Ectodermal cell (in vitro differentiated cells): ENCODE data around the gene AIFM2.

Experiments used
- H3K27ac ChIP-seq: 2 replicates; pipeline ENCODE4 v1.7.0; 2013; ENCODE audit warnings: mild to moderate bottlenecking, low read depth, low read length; ENCODE audit not compliant: insufficient read depth, poor library complexity, severe bottlenecking
- H3K27me3 ChIP-seq: 2 replicates; pipeline ENCODE4 v1.7.0; 2013; ENCODE audit warnings: mild to moderate bottlenecking, low read length; ENCODE audit not compliant: insufficient read depth, control insufficient read depth, poor library complexity, severe bottlenecking
- H3K36me3 ChIP-seq: one replicate; pipeline ENCODE4 v1.7.0; 2013; ENCODE audit warnings: low read length; ENCODE audit not compliant: control insufficient read depth, insufficient read depth
- H3K4me1 ChIP-seq: one replicate; pipeline ENCODE4 v1.7.0; 2013; ENCODE audit warnings: low read length; ENCODE audit not compliant: control insufficient read depth, insufficient read depth
- H3K4me3 ChIP-seq: 2 replicates; pipeline ENCODE4 v1.7.0; 2013; ENCODE audit warnings: low read depth, low read length, control low read depth; ENCODE audit not compliant: insufficient read depth
- H3K9me3 ChIP-seq: 2 replicates; pipeline ENCODE4 v1.7.0; 2013; ENCODE audit warnings: mild to moderate bottlenecking, low read length, moderate library complexity; ENCODE audit not compliant: control insufficient read depth
- WGBS, 2 experiments: methylation state at CpG; one replicate each; pipeline ENCODE4 v1.1.7; 2013; ENCODE audit warnings: missing lambda C conversion rate in 2 of 2; 5-methylcytosine and 5-hydroxymethylcytosine counted together

AIFM2 gene

DNA sequence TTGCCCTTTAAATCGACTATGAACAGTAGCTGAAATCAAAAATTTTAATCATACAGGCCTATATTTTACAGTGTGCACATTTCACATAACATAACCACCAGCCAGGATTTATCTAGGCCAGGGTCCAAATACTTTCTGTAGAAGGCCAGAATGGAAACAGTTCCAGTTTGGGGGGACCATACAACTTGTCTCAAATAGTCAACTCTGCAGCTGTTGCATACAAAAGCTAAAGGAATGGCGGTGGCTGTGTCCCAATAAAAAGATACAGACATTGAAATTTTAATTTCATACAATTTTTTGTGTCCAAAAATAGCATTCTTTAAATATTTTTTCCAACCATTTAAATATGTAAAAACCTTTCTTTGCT, 14.6 kb upstream of the AIFM2 start:
- Histone ChIP-seq H3K36me3 (peaks cover 13% of the 10 kb centered on the region), H3K4me1 (no peaks in the 10 kb centered on the region), H3K9me3 (no peaks in the 10 kb centered on the region), H3K4me3 (no peak overlapping the region), H3K27me3 (no peaks in the 10 kb centered on the region), H3K27ac (peak overlapping the region; percentile 93)
- 74 to 83% methylated on average over 2 of the region's 2 CpGs for WGBS, 2 experiments

DNA sequence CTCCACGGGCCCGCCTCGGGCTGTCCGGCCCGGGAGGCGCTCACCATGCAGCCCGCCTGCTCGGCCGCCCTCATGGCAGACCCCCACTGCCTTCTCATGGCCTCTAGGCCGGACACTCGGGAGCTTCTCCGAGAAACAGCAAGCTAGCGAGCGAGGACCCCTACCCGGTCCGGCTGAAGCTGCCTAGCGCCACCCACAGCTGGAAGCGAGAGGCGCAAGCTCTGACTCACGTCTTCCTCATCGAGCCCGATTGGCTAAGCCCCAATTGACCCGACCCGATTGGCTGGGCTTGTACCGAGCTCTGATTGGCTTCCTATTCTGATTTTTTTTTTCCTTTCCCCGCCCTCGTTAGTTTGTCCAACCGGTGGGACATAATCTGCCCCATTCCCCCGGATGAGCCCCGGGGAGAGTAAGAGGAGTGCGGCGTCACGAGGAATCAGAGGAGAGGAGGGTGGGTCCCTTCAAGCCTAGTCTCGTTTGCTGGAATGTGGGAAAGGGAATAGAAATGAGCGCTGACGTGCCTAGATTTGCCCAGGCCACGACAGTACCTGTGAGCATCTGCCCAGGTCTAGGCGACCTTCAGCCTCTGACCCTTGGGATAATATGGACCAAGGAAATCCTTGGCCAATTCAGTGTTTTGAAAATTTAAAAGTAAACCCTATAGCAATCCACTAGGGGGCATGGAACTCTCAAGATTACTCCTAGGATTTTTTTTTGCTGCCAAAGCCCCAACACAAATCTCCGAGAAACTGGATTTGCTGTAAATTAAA, 14.0 kb upstream of the AIFM2 start, which contains the start of gene TYSND1:
TYSND1 (minus strand) TSS at position 212 of the 770 bp plus-strand sequence; CDS start at position 98, 114 bp downstream.
- Histone ChIP-seq H3K9me3 (no peaks in the 10 kb centered on the region), H3K4me3 (peak within 1 kb of the TSS; percentile 58), H3K27me3 (no peaks in the 10 kb centered on the region), H3K27ac (peak within 1 kb of the TSS; percentile 93), H3K4me1 (no peaks in the 10 kb centered on the region), H3K36me3 (peaks cover 8% of the 10 kb centered on the region)
- 3% methylated on average over 39 of the region's 39 CpGs for WGBS, 2 experiments

DNA sequence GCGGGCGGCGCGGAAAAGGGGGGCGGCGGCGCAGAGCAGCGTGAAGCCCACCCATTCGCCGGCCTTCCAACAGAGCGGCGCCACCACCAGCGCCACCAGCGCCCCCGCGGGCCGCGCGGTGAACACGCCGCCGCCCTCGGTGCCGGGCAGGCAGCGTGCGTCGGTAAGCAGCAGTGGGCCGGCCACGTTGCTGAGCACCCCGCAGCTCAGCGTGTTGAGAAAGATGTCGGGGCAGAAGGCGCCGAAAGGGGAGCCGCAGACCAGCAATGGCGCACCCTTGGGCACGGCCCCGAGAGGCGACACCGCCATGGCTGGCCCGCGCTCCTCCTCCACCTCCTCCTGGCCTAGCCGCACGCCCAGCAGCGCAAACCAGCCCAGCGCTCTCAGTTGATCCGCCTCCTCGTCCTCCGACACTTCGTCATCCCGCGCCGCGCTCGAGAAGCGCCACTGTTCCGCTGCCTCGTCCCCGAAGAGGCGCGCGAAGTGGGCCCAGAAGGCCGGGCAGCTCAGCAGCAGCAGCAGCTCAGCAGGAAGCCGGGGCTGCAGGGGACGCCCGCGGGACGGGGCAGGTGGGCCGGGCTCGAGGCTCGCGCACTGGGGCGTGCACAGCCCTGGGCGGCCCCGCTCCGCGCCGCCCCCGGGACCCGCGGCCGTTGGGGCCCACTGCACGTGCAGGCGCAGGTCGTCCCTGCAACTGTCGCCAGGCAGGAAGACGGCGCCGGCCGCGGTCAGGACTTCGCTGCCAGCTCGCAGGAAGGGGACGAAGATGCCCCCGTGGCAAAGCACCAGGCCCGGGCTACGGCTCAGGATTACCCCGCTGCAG, 13.3 kb upstream of the AIFM2 start:
- Histone ChIP-seq H3K4me1 (no peaks in the 10 kb centered on the region), H3K4me3 (peak overlapping the region; percentile 58), H3K27ac (peak overlapping the region; percentile 93), H3K27me3 (no peaks in the 10 kb centered on the region), H3K9me3 (no peaks in the 10 kb centered on the region), H3K36me3 (peaks cover 3% of the 10 kb centered on the region)
- 0% methylated on average over 98 of the region's 98 CpGs for WGBS, 2 experiments

DNA sequence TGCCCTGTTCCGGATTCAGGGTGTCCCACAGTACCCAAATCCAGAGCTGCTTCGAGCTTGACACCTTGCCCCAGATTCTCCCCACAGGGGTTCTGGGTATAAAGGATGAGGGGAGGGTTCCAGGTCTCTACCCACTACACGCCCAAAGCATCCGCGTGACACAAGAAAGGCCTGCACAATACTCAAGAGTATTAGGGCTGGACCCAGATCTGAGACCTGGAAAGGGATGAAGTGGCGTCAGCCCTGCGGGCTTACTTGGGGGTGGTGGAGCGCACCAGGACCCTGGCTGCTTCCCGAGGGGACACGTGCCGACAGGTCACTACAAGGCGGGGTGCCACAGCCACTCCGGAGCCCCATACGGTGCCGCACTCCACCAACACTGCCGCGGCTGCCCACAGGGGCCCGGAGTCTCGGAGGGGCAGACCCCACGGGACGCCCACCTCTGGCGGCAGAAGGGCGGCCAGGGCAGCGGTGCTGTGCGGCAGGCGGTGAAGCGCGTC, 12.6 kb upstream of the AIFM2 start:
- no peaks in the 10 kb centered on the region for H3K4me1 ChIP-seq
- H3K27ac ChIP-seq, result no peak overlapping the region
- peak overlapping the region; percentile 58 for H3K4me3 ChIP-seq
- WGBS, 2 experiments, result 28 to 31% methylated on average over 28 of the region's 28 CpGs
- H3K36me3 ChIP-seq, result peaks cover 1% of the 10 kb centered on the region
- no peaks in the 10 kb centered on the region for H3K27me3 ChIP-seq
- H3K9me3 ChIP-seq, result no peaks in the 10 kb centered on the region

DNA sequence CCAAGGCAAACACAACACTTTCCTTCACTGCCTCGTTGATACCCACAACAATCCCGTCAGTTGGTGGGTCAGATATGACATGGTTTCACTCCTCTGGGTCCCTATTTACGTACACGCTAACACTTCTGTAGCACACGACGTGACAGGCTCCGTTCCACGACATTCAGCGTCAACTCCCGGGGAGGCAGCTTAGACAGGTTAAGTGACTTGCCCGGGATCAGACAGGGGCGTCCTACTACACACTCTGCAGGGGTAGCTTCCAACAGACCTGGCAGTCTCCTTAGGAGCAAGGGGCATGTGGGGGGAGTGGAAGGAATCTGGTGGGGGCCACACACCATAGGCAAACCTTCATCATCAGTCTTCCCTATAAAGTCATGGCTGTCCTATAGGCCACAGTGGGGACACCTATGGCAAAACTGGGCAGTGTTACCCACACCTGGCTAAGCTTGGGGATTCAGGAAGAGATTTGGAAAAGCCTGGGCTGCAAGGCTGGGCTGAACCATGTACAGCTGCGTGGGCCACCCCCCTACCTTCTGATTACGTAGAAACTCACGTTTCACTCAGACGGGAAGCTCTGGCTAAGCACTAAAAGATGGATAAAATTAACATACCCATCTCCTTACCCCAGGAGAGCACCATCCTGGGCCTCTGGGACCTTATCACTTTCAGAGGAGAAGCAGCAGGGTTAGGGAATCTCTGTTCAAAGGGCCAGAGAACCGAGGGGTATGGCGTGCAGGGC, 11.9 kb upstream of the AIFM2 start:
- Histone ChIP-seq H3K36me3 (no peaks in the 10 kb centered on the region), H3K27ac (no peak overlapping the region), H3K4me3 (peak overlapping the region; percentile 58), H3K4me1 (no peaks in the 10 kb centered on the region), H3K9me3 (no peaks in the 10 kb centered on the region), H3K27me3 (no peaks in the 10 kb centered on the region)
- WGBS, 2 experiments, result 85% methylated on average over 18 of the region's 18 CpGs

DNA sequence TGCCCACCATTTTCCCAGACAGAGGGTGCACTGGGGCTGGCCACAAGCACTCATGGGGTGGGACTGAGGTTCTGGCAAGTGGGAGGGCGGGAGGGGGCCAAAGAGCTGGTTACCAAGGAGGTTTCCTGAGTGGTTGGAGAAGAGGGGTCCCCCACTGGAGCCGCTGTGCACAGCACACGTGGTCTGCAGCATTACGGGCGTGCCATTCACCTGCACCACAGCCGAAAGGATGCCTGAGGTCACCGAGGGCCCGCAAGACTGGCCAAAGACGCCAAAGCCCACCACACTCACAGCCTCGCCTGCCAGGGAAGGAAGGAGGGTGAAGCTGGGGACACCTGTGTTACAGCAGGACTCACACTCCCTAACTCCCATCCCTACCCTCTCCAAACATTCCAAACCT, 9.9 kb upstream of the AIFM2 start:
- no peak overlapping the region for H3K4me3 ChIP-seq
- H3K36me3 ChIP-seq, result no peaks in the 10 kb centered on the region
- H3K27ac ChIP-seq, result no peak overlapping the region
- 92 to 94% methylated on average over 10 of the region's 10 CpGs for WGBS, 2 experiments
- no peaks in the 10 kb centered on the region for H3K27me3 ChIP-seq
- no peaks in the 10 kb centered on the region for H3K9me3 ChIP-seq
- no peaks in the 10 kb centered on the region for H3K4me1 ChIP-seq

DNA sequence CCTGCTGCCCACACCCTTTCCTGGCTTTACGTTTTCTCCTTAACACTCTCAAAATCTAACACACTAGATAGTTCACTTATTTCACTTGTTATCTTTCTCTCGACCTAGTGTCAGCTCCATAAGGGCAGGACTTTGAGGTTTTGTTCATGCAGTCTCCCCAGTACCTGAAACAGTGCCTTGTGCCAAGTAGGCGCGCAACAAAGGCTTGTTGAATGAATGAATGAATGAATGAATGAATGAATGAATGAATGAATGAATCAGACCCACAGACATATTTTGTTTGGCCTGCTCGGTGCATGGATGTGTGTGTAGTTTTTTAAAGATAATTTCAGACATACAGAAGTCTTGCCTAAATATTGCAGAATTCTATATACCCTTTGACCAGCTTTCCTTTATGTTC, 7.7 kb upstream of the AIFM2 start:
- H3K27ac ChIP-seq, result no peak overlapping the region
- no peaks in the 10 kb centered on the region for H3K9me3 ChIP-seq
- H3K36me3 ChIP-seq, result no peaks in the 10 kb centered on the region
- H3K4me3 ChIP-seq, result no peak overlapping the region
- 83 to 89% methylated on average over 4 to 5 of the region's 5 CpGs for WGBS, 2 experiments
- H3K4me1 ChIP-seq, result no peaks in the 10 kb centered on the region
- no peaks in the 10 kb centered on the region for H3K27me3 ChIP-seq

DNA sequence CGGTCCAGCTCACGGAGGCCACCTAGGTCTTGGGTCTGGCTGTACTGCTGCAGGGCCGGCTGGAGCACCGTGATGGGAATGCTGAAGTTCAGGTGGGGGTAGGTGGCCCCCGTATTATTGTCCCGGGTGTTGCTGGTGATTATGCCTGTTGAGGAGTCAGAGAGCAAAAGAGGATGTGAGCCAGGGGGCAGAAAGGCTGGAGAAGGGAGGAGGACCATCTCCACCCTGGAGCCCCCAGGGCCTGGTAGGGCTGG, 7.3 kb upstream of the AIFM2 start:
- Histone ChIP-seq H3K4me3 (no peak overlapping the region), H3K9me3 (no peaks in the 10 kb centered on the region), H3K36me3 (no peaks in the 10 kb centered on the region), H3K4me1 (no peaks in the 10 kb centered on the region), H3K27ac (no peak overlapping the region), H3K27me3 (no peaks in the 10 kb centered on the region)
- WGBS, 2 experiments, result 89 to 94% methylated on average over 6 of the region's 6 CpGs

DNA sequence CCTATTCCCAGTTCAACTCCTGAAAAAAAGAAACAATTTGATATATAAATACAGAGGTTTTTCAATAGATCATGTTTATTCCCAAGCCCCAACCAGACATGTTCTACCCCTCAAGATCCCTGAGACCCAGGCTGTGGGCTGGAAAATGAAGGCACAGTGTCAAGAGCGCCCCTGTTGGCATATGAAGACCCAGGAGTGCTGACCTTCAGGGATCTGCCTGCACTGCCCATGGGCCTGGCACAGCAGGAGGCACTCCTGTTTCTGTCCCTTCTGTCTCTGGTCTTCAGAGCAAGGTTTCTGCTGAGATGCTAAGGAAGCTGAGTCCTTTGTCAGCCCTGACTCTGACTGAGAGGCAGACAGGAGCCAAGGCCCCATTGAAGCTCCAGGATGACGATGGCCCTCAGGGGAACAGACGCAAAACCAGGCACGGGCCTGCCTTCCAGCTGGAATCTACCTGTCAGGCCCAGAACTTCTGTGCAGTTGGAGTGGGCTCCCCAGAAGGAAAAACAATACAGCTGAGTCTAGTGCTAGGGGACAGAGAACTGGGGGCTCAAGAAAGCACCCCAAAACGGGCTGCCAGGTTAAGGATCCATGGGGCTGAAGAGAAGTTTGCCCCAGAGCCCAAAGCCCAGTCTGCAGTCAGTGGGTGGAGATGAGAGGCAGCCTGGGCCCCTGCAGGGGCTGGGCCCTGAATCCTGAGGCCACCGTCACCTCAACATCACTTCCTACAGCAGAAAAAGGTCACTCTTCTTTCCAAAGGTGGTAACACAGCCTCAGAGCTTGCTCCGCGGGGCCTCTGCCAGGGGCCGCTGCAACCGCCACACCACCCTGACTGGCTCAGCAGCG, 6.7 kb upstream of the AIFM2 start:
- WGBS, 2 experiments, result 89 to 90% methylated on average over 11 of the region's 11 CpGs
- Histone ChIP-seq H3K27me3 (no peaks in the 10 kb centered on the region), H3K4me1 (no peaks in the 10 kb centered on the region), H3K27ac (no peak overlapping the region), H3K4me3 (no peak overlapping the region), H3K36me3 (no peaks in the 10 kb centered on the region), H3K9me3 (no peaks in the 10 kb centered on the region)
